GM12878 (cell line): ENCODE data around the gene CLUH. TPM values are rescaled to one million over a fixed set of nuclear protein-coding genes. Genes with fewer than 3 reads are reported as not detected.

Experiments used
- ATAC-seq: fragments of 200-7000 bp; cut with Tn5 transposase; 3 replicates; pipeline ENCODE4 v1.9.1; 2020; ENCODE audit warnings: mild to moderate bottlenecking, moderate library complexity
- BruUV-seq: library from RNA; stranded (reverse); fragments of 400-500 nt; replicated peaks from 2 replicates; lab custom pipeline; 2021; lab: Mats Ljungman, UMichigan
- CTCF ChIA-PET: fragments of 300-600 bp; sonication (Branson Sonifier 250); formaldehyde crosslinking; extraction: SDS; loops from one replicate; lab custom pipeline; 2021; ENCODE audit warnings: inconsistent platforms; lab: Yijun Ruan, JAX
- POLR2A ChIA-PET: fragments of 350-600 bp; formaldehyde crosslinking; extraction: SDS; loops from one replicate; lab custom pipeline; 2021; ENCODE audit warnings: inconsistent platforms; lab: Charles Lee
- RAD21 ChIA-PET: fragments of 300-600 bp; sonication (Branson Sonifier 250); formaldehyde crosslinking; loops from one replicate; lab custom pipeline; 2023; ENCODE audit warnings: antibody characterized with exemption; ENCODE audit not compliant: unreplicated experiment; lab: Charles Lee
- SMC1A ChIA-PET: fragments of 300-600 bp; sonication (Branson Sonifier 250); formaldehyde crosslinking; loops from one replicate; lab custom pipeline; 2023; ENCODE audit not compliant: unreplicated experiment, uncharacterized antibody; lab: Charles Lee
- DNase-seq: peaks from one replicate; pipeline ENCODE4 v3.0.0-alpha.2; 2011; ENCODE audit warnings: low read depth, low spot score
- FAIRE-seq: peaks from 3 replicates; lab custom pipeline; 2011; peaks lifted over from hg19 to GRCh38; lab: Jason Lieb, UNC
- H2AFZ ChIP-seq: 2 replicates; pipeline ENCODE4 v1.6.0; 2011; ENCODE audit warnings: low read depth, low read length, control low read depth; ENCODE audit not compliant: control insufficient read depth
- H3K27ac ChIP-seq: 2 replicates; pipeline ENCODE4 v1.5.1; 2011; ENCODE audit warnings: control low read depth; ENCODE audit not compliant: control insufficient read depth, insufficient read depth
- H3K27me3 ChIP-seq, 2 experiments: replicated peaks in 1 of 2; 2 replicates each; pipeline versions ENCODE4 v1.6.0 to v1.6.1; 2011; ENCODE audit warnings: low read length in 1 of 2; ENCODE audit not compliant: control insufficient read depth in 2 of 2, insufficient read depth in 2 of 2
- H3K36me3 ChIP-seq, 2 experiments: 2 replicates each; pipeline ENCODE4 v1.5.1; 2011; ENCODE audit warnings: low read length in 1 of 2; ENCODE audit not compliant: control insufficient read depth in 2 of 2, insufficient read depth in 2 of 2
- H3K4me1 ChIP-seq: 2 replicates; pipeline ENCODE4 v1.6.1; 2011; ENCODE audit warnings: mild to moderate bottlenecking, low read length, moderate library complexity, mixed read lengths; ENCODE audit not compliant: control insufficient read depth, insufficient read depth
- H3K4me2 ChIP-seq: 2 replicates; pipeline ENCODE4 v1.6.0; 2011; ENCODE audit warnings: control low read depth; ENCODE audit not compliant: control insufficient read depth, insufficient read depth
- H3K4me3 ChIP-seq: fragments of 200-600 bp; sonication (generic); 2 replicates; pipeline ENCODE4 v1.5.1; 2016
- H3K79me2 ChIP-seq: 2 replicates; pipeline ENCODE4 v1.6.0; 2011; ENCODE audit warnings: low read length; ENCODE audit not compliant: control insufficient read depth, insufficient read depth
- H3K9ac ChIP-seq: 2 replicates; pipeline ENCODE4 v1.8.0; 2011; ENCODE audit warnings: low read length, control low read depth, mixed read lengths; ENCODE audit not compliant: control insufficient read depth, insufficient read depth
- H3K9me3 ChIP-seq: replicated peaks from 3 replicates; pipeline ENCODE4 v1.5.1; 2011; ENCODE audit warnings: mild to moderate bottlenecking, low read length; ENCODE audit not compliant: control insufficient read depth, insufficient read depth
- H4K20me1 ChIP-seq: 2 replicates; pipeline ENCODE4 v1.6.0; 2011; ENCODE audit not compliant: control insufficient read depth, insufficient read depth
- CHD2 ChIP-seq: IDR thresholded peaks from 2 replicates; pipeline ENCODE4 v1.6.1; 2011; ENCODE audit warnings: low read depth, low read length, improper control_type of control experiment, borderline replicate concordance
- ESRRA ChIP-seq: IDR thresholded peaks from 2 replicates; pipeline ENCODE4 v1.6.1; 2012; ENCODE audit warnings: mild to moderate bottlenecking, low read length, improper control_type of control experiment
- GABPA ChIP-seq: IDR thresholded peaks from 2 replicates; pipeline ENCODE4 v1.6.1; 2014; ENCODE audit warnings: antibody characterized with exemption, low read depth, mild to moderate bottlenecking, inconsistent platforms
- MTA3 ChIP-seq: IDR thresholded peaks from 2 replicates; pipeline ENCODE4 v1.6.1; 2012; ENCODE audit warnings: low read length, inconsistent platforms, borderline replicate concordance
- PAX5 ChIP-seq: IDR thresholded peaks from 2 replicates; pipeline ENCODE4 v1.6.1; 2011; ENCODE audit warnings: low read depth, low read length, borderline replicate concordance
- RAD51 ChIP-seq: fragments of 450-650 bp; IDR thresholded peaks from 2 replicates; pipeline ENCODE4 v1.6.1; 2016; ENCODE audit warnings: moderate library complexity, mild to moderate bottlenecking, inconsistent platforms
- TCF7 ChIP-seq: IDR thresholded peaks from 2 replicates; pipeline ENCODE4 v1.6.1; 2014; ENCODE audit warnings: antibody characterized with exemption, borderline replicate concordance
- ZBTB11 ChIP-seq: fragments of 450-650 bp; formaldehyde crosslinking; IDR thresholded peaks from 2 replicates; pipeline ENCODE4 v1.5.0; 2022; ENCODE audit warnings: mild to moderate bottlenecking, missing genetic modification characterization
- ZNF217 ChIP-seq: fragments of 450-650 bp; IDR thresholded peaks from 2 replicates; pipeline ENCODE4 v1.6.1; 2017; ENCODE audit warnings: antibody characterized with exemption, mild to moderate bottlenecking
- WGBS: methylation state at CpG from one replicate; pipeline ENCODE4 v1.1.6; 2016; ENCODE audit warnings: low lambda C conversion rate; ENCODE audit not compliant: insufficient replicate concordance, insufficient coverage; ENCODE audit errors: missing lambda C conversion rate; 5-methylcytosine and 5-hydroxymethylcytosine counted together
- in situ Hi-C: fragments of 300-500 bp; cut with MboI; formaldehyde crosslinking; loops from 9 replicates; pipeline ENCODE4 v1.14.3; 2018; ENCODE audit warnings: mixed read lengths
- intact Hi-C: fragments of 100-400 bp; cut with micrococcal nuclease; formaldehyde crosslinking; loops from one replicate; pipeline ENCODE4 v1.14.2; 2022; ENCODE audit not compliant: unreplicated experiment
- polyA plus RNA-seq, 11 experiments: library from polyadenylated mRNA; depleted of rRNA in 4 of 11; unstranded in 6 of 11; stranded (reverse) in 5 of 11; fragments of >200 nt; fragmentation: Nextera tagmentation in 4 of 11; fragmentation: Illumina TruSeq in 1 of 11; extraction: Ambion mirVana in 4 of 11; extraction: Trizol in 1 of 11; gene quantifications; 1 replicate in 1 of 11; 2 replicates in 10 of 11; pipeline versions ENCODE4 v1.2.1 to v1.2.3, GENCODE V29; 2011 to 2016; ENCODE audit warnings: inconsistent platforms in 2 of 11, missing spikeins in 2 of 11, low read depth in 1 of 11
- total RNA-seq, 4 experiments: library from RNA; depleted of rRNA in 3 of 4; stranded (reverse); fragments of >200 nt in 3 of 4; fragmentation: Illumina TruSeq in 1 of 4; extraction: Trizol in 1 of 4; gene quantifications; 2 replicates each; pipeline versions ENCODE4 v1.2.1 to v1.2.3, GENCODE V29; 2013 to 2021

The CLUH gene
- total and polyA plus RNA-seq, 10 of the 15 experiments (the other 5 are each of a cell fraction or from before 2014, with no cell fraction given): 0.11 to 147 (median 60.2) TPM

GRCh38 chr17:2693561-2694380 is 17.8 kb downstream of the CLUH start:
- in situ Hi-C loops: no loop called here
- SMC1A ChIA-PET: no interaction called here
- Histone ChIP-seq H3K79me2 (no peaks in the 10 kb centered on the region), H3K36me3 (peaks cover 0 to 55% of the 10 kb centered on the region in 2 experiments; a peak in 2 of 4 replicates), H3K9ac (no peak overlapping the region), H3K4me2 (no peak overlapping the region), H4K20me1 (peaks cover 2% of the 10 kb centered on the region; the same call in 1 of the 2 replicates), H3K9me3 (no peaks in the 10 kb centered on the region), H3K27ac (no peak overlapping the region), H3K4me1 (no peaks in the 10 kb centered on the region), H3K27me3 (no peaks in the 10 kb centered on the region), H3K4me3 (no peak overlapping the region), H2AFZ (no peak overlapping the region)
- intact Hi-C loops: no loop called here
- POLR2A ChIA-PET: no interaction called here
- FAIRE-seq: no peak
- CTCF ChIA-PET: no interaction called here
- TF ChIP-seq RAD51 (no peak), GABPA (no peak), ZNF217 (no peak), MTA3 (no peak), TCF7 (no peak), ESRRA (no peak), ZBTB11 (CRISPR knock-in tag) (no peak), CHD2 (no peak), PAX5 (no peak)
- no TSS peak for BruUV-seq
- WGBS: 70% methylated on average over 37 of the region's 37 CpGs
- no peak for ATAC-seq
- RAD21 ChIA-PET: no interaction called here
- no peak for DNase-seq
